T-helper 2 cell (primary cell): Measurements from ENCODE around the gene ESYT3.
"Not testable (repeated sequence)": the region's sequence is repeated elsewhere in the genome, so short reads cannot be mapped to it uniquely, and the experiment has no call there.

ENCODE experiments used
- DNase-seq, 5 experiments: peaks; one replicate each; pipeline versions ENCODE4 v3.0.0 to v3.0.0-alpha.2; 2012 to 2022

ESYT3 gene

GRCh38 chr3:138408751-138409570, 25.5 kb upstream of the ESYT3 start:
- no peak for DNase-seq

DNA sequence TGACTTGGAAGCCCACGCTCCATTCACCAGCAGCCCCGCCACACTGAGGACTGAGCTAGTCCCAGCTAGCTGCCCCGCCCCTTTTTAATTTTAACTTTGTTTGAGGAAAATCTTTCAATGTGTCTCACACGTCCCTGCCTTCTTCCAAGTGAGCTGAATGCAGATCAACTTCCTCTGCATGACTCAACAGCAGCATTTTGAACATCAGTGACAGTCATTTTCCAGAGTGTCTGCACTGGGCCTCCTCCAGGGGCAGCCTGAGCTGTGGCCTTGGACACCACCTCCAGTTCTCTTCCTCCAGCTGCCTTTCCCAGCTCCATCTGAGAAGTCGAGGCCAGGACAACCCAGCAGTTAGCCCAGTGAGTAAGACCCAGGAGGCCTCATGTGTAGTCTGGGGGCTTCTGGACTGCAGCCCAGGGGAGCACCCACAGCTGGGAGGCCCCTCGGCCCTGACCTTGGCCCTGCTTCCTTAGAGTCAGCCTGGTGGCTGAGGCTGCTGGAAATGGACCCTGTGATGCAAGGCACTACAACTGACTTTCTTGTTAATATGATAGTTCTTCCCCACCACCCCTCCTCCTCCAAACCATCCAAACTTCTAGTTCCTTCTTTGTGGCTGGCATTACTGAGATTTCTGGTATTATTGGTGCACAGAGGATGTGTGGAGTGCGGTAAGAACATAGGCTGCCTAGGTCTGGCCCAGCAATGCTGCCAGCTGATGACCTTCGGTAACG, 21.4 kb upstream of the ESYT3 start:
- no peak for DNase-seq

DNA sequence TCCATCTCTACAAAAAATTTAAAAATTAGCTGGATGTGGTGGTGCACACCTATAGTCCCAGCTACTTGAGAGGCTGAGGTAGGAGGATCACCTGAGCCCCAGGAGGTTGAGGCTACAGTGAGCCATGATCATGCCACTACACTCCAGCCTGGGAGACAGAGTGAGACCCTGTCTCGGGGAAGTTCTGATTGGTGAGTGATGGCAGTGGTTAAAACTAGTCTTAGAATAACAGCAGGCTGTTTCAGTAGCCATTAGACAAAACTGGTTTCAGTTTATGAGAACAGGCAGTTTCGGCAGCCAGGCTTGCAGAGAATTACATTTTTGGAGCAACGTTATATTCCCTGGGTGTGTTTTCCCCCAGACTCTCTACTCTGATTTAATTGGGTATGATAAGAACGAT, 18.2 kb upstream of the ESYT3 start:
- DNase-seq, result not testable (repeated sequence)

- DNase-seq, result peak in 4 of 5 experiments; percentile 9 to 62 (median 36)
These were observed 16.8 kb upstream of the ESYT3 start for GRCh38 chr3:138417559-138417982.

- DNase-seq, result no peak
These were observed 15.7 kb upstream of the ESYT3 start for GRCh38 chr3:138418601-138419206.

DNA sequence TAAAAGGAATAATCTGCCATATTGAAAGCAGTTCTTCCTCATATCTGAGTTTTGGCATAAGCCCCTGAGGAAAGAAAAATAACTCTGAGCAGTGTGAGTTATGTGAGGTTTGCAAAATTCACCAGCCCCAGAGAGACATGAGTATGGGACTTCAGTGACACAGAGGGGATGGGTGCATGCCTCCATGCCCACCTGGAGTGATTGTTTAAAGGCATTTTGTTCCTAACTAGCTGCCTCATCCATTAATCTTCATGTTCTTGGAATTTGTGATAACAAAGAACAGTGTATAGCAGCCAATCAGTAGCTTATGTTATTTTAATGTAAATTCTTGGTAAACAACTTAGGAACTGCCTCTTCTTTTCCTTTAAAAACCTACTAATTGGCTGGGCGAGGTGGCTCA, 11.1 kb upstream of the ESYT3 start:
- no peak for DNase-seq

- DNase-seq, result no peak
These were observed 10.1 kb upstream of the ESYT3 start for GRCh38 chr3:138424323-138424722.

DNA sequence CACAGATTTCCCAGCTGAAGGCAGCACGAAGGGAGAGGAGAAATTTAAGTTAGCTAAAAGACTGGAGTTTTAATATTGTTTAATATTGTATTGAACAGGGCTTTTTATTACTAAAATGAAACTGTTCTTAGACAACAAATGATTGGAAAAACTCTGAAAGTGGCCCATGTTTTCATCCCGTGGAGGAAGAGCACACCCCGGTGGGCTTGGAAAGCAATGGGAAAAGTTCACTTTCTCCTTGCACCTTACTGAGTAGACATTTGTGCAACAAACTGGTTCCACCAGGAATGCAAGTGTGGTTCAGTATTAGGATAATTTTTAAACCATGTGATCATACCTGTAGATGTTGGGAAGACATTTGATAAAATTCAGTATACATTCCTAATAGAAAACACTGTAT, 8.2 kb upstream of the ESYT3 start:
- no peak for DNase-seq

- not testable (repeated sequence) for DNase-seq
These were observed 7.7 kb upstream of the ESYT3 start for GRCh38 chr3:138426754-138427153.

GRCh38 chr3:138429665-138430064, 4.8 kb upstream of the ESYT3 start:
- DNase-seq, result no peak

DNA sequence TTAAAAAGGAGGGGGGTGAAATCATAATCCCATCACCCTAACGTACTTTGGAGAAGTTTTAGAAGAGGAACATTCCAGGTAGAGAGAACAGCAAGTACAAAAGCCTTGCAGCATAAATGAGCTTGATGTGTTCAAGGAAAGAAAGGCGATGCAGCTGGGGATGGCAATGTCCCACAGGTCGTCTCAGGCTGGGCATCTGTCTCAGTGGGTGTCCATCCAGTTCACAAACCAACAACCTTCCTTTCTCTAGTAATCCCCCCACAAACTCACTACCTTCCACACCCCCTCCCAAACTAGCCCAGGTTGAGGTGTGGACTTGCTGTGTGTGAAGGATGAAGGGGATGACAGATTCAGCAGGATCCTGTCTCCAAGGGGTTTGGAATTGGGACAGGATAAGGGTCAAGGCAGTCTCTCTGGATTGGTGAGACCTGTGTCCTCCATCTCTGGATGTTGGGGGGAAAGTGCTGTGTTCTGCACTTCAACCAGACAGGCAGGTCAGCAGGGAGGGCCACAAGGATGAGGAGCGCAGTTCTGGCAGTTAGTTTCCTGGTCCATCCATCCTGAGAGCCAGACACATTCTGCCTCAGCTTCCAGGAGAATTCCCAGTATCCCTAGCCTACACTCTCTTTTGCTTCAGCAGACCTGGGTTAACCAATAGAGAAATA, 1.7 kb upstream of the ESYT3 start:
- no peak for DNase-seq

- no peak for DNase-seq
These were observed 532 bp upstream of the ESYT3 start for GRCh38 chr3:138433892-138434275.

- DNase-seq, result peak in 1 of 5 experiments; percentile 16
These were observed 708 bp downstream of the ESYT3 start for GRCh38 chr3:138434875-138435772.

DNA sequence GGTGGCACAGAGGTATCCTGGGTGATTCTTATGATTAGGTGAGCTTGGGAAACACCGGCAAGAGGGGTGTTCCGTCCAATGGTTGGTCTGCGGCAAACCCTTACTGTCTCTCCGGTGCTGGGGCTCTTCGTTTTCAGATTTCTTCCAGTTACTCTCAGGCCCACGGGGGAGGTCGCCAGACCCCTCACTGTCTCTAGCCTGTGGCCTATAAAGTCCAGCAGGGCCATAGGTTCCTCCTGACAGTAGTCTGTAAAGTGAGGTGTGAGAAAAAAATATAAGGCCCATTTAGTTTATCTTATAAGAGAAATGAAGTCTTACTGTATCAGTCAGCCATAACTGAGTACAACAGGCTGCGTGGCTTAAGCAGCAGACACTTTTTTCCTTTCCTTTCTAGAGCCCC, 1.4 kb downstream of the ESYT3 start:
- DNase-seq, result no peak

DNA sequence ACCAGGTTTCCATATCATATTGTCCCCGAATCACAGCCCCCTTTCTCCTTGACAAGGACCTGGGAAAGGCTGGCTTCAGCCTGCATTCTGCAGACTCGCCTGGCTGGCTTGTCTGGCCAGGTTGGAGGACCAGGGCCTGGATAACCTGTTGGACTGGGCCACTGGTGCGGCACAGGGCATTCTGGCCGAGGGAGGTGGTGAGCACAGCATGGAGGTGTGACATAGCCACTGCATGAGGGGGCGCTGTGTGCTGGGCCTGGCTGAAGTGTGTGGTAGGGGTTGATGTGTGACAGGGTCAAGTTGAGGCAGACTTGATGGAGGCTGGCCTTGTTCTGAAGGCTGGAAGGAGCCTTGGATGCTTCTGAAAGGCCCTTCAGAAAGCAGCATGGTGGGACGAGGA, 2.9 kb downstream of the ESYT3 start:
- no peak for DNase-seq

DNA sequence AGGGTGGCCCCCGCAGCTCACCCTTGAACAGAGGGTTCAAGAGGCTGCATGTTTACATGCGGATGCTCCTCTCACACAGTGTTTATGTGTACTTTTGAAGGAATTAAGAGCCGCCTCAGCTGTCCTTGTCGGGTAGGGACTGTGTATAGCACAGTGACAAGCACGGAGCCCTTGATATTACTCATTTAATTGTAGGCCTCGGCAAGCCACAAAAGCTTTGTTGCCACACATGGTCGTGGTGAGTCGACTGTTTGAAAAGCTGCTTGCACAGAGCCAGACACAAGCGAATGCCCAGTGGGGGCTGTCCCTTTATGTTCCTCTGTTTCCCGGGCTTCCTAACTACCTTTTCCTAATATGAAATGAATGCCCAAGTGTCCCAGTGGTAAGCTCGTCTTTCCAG, 4.5 kb downstream of the ESYT3 start:
- DNase-seq, result no peak

DNA sequence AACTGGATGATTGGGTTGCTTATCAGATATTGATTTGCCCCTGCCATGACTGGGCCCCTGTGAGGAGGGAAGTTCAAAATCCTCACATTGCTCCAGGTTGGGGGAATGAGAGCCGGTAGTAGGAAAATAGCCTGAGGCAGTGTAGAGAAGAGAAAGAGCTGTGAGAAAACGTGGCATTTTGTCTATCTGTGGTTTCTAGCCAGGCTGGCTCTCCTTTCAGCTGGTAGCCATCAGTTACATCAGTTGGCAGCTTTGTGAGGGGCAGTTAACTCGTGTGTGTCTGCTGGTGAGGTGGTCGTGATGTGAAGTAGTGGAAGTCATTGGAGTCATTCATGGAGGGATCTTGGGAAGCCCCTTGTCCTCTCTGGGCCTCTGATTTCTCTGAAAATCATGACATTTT, 5.2 kb downstream of the ESYT3 start:
- DNase-seq, result no peak

GRCh38 chr3:138440121-138440521, 5.7 kb downstream of the ESYT3 start:
- DNase-seq, result no peak

DNA sequence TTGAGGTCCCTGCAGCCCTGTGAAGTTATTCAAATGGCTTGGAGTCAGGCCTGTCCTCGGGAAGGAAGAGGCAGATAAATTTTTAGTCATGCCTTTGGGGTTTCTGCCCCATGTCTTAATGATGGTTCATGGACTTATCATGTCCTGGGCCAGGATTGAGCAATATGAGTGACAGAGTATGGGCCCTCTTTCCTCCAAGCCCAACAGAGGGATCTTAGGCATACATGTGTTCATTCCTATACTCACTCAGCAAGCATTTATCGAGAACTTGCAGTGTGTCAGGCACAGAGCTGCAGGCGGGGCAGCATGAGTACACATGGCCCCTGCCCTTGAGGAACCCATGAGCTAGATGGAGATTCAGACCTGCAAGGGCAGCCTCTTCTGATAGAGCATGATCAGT, 6.2 kb downstream of the ESYT3 start:
- no peak for DNase-seq

GRCh38 chr3:138441256-138441655, 6.8 kb downstream of the ESYT3 start:
- no peak for DNase-seq

GRCh38 chr3:138441742-138442141, 7.3 kb downstream of the ESYT3 start:
- DNase-seq, result no peak

- no peak for DNase-seq
These were observed 8.0 kb downstream of the ESYT3 start for GRCh38 chr3:138442433-138442832.
